CMK (cell line): ENCODE measurements around the gene COL23A1.

Experiments
- DNase-seq: peaks from one replicate; pipeline ENCODE4 v3.0.0-alpha.2; 2010; ENCODE audit warnings: low read depth

COL23A1 gene

GRCh38 chr5:178222292-178222691 is 367.9 kb downstream of the COL23A1 start:
- no peak for DNase-seq

GRCh38 chr5:178221853-178222252 is 368.3 kb downstream of the COL23A1 start:
- no peak for DNase-seq

- DNase-seq: no peak
Observed at GRCh38 chr5:178221282-178221681, 368.9 kb downstream of the COL23A1 start.

GRCh38 chr5:178218827-178219226 is 371.4 kb downstream of the COL23A1 start:
- DNase-seq: no peak

- DNase-seq: no peak
Observed at GRCh38 chr5:178218237-178218776, 371.9 kb downstream of the COL23A1 start.

GRCh38 chr5:178216779-178217178 is 373.4 kb downstream of the COL23A1 start:
- no peak for DNase-seq

- DNase-seq: no peak
Observed at GRCh38 chr5:178216088-178216534, 374.1 kb downstream of the COL23A1 start.

- no peak for DNase-seq
Observed at GRCh38 chr5:178215280-178216002, 374.8 kb downstream of the COL23A1 start.

- DNase-seq: no peak
Observed at GRCh38 chr5:178214160-178214803, 375.9 kb downstream of the COL23A1 start.

- DNase-seq: no peak
Observed at GRCh38 chr5:178213748-178214151, 376.4 kb downstream of the COL23A1 start.

- no peak for DNase-seq
Observed at GRCh38 chr5:178213003-178213461, 377.2 kb downstream of the COL23A1 start.

- DNase-seq: no peak
Observed at GRCh38 chr5:178212241-178213002, 377.8 kb downstream of the COL23A1 start.

GRCh38 chr5:178211095-178212048 is 378.8 kb downstream of the COL23A1 start:
- no peak for DNase-seq

- no peak for DNase-seq
Observed at GRCh38 chr5:178210686-178211085, 379.5 kb downstream of the COL23A1 start.

GRCh38 chr5:178210073-178210535 is 380.1 kb downstream of the COL23A1 start:
- DNase-seq: no peak

GRCh38 chr5:178209334-178210072 is 380.7 kb downstream of the COL23A1 start:
- no peak for DNase-seq

GRCh38 chr5:178208540-178209227 is 381.5 kb downstream of the COL23A1 start:
- no peak for DNase-seq

- DNase-seq: no peak
Observed at GRCh38 chr5:178207917-178208280, 382.3 kb downstream of the COL23A1 start.

GRCh38 chr5:178207183-178207916 is 382.8 kb downstream of the COL23A1 start:
- no peak for DNase-seq
